H1 (cell line): ENCODE results near the gene JAG2.

Experiments used
- ATF3 ChIP-seq: IDR thresholded peaks from 2 replicates; pipeline ENCODE4 v1.6.1; 2011; ENCODE audit warnings: low read depth, mild to moderate bottlenecking, low read length; ENCODE audit not compliant: insufficient read depth
- CTCF ChIP-seq, 3 experiments: IDR thresholded peaks; 1 replicate in 2 of 3; 2 replicates in 1 of 3; pipeline versions ENCODE4 v1.5.1 to v1.6.1; 2011; ENCODE audit warnings: low read length in 3 of 3, mild to moderate bottlenecking in 3 of 3, inconsistent platforms in 2 of 3, low read depth in 1 of 3, moderate library complexity in 1 of 3; ENCODE audit not compliant: insufficient read depth in 1 of 3; ENCODE audit errors: control extremely low read depth in 1 of 3
- EGR1 ChIP-seq: IDR thresholded peaks from 2 replicates; pipeline ENCODE4 v1.6.1; 2011; ENCODE audit warnings: low read depth, low read length, borderline replicate concordance
- EP300 ChIP-seq, 2 experiments: IDR thresholded peaks; 1 replicate in 1 of 2; 2 replicates in 1 of 2; pipeline ENCODE4 v1.6.1; 2011 to 2012; ENCODE audit warnings: low read depth in 2 of 2, low read length in 2 of 2, mild to moderate bottlenecking in 2 of 2, borderline replicate concordance in 1 of 2, inconsistent platforms in 1 of 2, moderate library complexity in 1 of 2
- POLR2A ChIP-seq, 2 experiments: IDR thresholded peaks; 1 replicate in 1 of 2; 2 replicates in 1 of 2; pipeline ENCODE4 v1.6.1; 2011; ENCODE audit warnings: low read depth in 2 of 2, low read length in 2 of 2, mild to moderate bottlenecking in 2 of 2; ENCODE audit errors: control extremely low read depth in 1 of 2
- SIX5 ChIP-seq: IDR thresholded peaks from 2 replicates; pipeline ENCODE4 v1.6.1; 2011; ENCODE audit warnings: mild to moderate bottlenecking, low read depth, low read length
- TBP ChIP-seq: IDR thresholded peaks from 2 replicates; pipeline ENCODE4 v1.6.1; 2011; ENCODE audit warnings: low read depth, low read length, improper control_type of control experiment
- USF2 ChIP-seq: IDR thresholded peaks from 2 replicates; pipeline ENCODE4 v1.6.1; 2011; ENCODE audit warnings: low read length, improper control_type of control experiment
- YY1 ChIP-seq: IDR thresholded peaks from 2 replicates; pipeline ENCODE4 v1.6.1; 2011; ENCODE audit warnings: low read depth, mild to moderate bottlenecking, low read length

DNA sequence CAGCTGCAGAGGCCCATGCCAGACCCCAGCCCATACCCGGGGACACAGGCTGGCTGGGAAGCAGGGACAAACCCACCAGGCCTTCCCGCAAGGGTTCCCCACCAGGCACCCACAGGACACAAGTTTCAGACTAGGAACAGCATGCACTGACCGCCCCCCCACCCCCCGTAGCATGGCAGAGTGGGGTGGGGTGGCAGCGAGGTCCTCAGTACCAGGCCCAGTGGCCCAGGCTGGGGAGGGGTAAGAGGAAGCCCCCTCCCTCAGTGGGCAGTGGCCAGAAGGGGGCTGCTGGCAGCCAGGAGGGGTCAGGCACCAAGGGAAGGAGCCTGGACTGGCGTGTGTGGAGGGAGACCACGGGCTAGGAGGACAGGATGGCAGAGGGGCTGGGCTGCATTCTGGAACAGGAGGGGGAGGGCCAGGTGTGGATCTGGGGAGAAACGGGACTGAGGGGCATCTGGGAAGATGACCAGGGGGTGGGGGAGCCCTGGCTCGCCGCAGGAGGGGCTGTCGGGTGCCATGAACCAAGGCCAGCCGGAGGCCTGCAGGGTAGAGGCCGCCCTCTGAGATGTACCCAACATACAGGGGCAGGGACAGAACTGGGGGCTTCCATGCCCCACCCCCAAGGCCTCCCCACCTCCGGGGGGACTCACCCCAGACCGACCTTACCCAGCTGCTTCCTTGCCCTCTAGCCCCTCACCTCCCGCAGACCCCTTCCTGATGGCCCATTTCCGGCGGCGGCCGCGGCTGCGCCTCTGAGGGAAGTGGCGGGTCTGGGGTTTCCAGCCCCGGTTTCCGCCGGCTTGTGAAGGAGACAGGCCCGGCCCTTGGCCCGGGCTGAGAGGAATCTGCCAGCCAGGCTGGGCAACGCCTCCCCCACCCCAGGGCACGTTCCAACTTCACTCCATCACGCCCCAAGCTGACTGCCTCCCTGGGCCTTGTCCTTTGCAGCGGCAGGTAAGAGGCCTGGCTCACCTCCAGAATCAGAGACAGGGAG is 5.6 kb upstream of the JAG2 start:
- TF ChIP-seq CTCF (IDR thresholded peaks at IDR 0.05; ENCODE audit: control extremely low read depth in 1 of 3, insufficient read depth in 1 of 3, low read depth in 1 of 3, low read length in 3 of 3), result no peak
- no peak for TF ChIP-seq EP300 (IDR thresholded peaks at IDR 0.05; ENCODE audit: borderline replicate concordance in 1 of 2, low read depth in 2 of 2, low read length in 2 of 2)
- no peak for TF ChIP-seq TBP
- no peak for TF ChIP-seq POLR2A (IDR thresholded peaks at IDR 0.05; ENCODE audit: control extremely low read depth in 1 of 2, low read depth in 2 of 2, low read length in 2 of 2)
- TF ChIP-seq YY1, result no peak
- no peak for TF ChIP-seq USF2
- no peak for TF ChIP-seq ATF3
- no peak for TF ChIP-seq EGR1
- TF ChIP-seq SIX5, result no peak
